Type B pancreatic cell (in vitro differentiated cells): ENCODE data around the gene SERPINI1. TPM values are rescaled to one million over a fixed set of nuclear protein-coding genes. Genes with fewer than 3 reads are reported as not detected.
A peak's percentile ranks its signal among the peaks of the same experiment; 100 is the strongest.

Experiments
- DNase-seq: peaks from one replicate; pipeline ENCODE4 v3.0.0; 2021; ENCODE audit warnings: mixed read lengths; ENCODE audit not compliant: unreplicated experiment; ENCODE audit errors: extremely low spot score
- H3K27ac Mint-ChIP-seq: 2 replicates; pipeline ENCODE4 v1.8.0; 2021; ENCODE audit warnings: mild to moderate bottlenecking, mixed read lengths
- H3K27me3 Mint-ChIP-seq: 2 replicates; pipeline ENCODE4 v1.8.0; 2021; ENCODE audit warnings: mixed read lengths
- H3K36me3 Mint-ChIP-seq: 2 replicates; pipeline ENCODE4 v1.8.0; 2021; ENCODE audit warnings: mixed read lengths
- H3K4me1 Mint-ChIP-seq: one replicate; pipeline ENCODE4 v1.8.0; 2021; ENCODE audit warnings: mixed read lengths; ENCODE audit not compliant: unreplicated experiment
- H3K4me3 Mint-ChIP-seq: 2 replicates; pipeline ENCODE4 v1.8.0; 2021; ENCODE audit warnings: mild to moderate bottlenecking, mixed read lengths
- H3K9me3 Mint-ChIP-seq: 2 replicates; pipeline ENCODE4 v1.8.0; 2021; ENCODE audit warnings: mixed read lengths
- total RNA-seq: library from RNA; stranded (reverse); gene quantifications from 2 replicates; pipeline ENCODE4 v1.2.1, GENCODE V29; 2021; ENCODE audit warnings: low replicate concordance
- TF ChIP-seq, protein P1 (sequence below): fragments of 200-600 bp; sonication (generic); conservative IDR thresholded peaks from 2 replicates; pipeline ENCODE4 v1.5.0; 2021; ENCODE audit warnings: antibody characterized with exemption, mild to moderate bottlenecking

Gene SERPINI1
- total RNA-seq, 1 donor from 2014 or later: 27.2 TPM

DNA sequence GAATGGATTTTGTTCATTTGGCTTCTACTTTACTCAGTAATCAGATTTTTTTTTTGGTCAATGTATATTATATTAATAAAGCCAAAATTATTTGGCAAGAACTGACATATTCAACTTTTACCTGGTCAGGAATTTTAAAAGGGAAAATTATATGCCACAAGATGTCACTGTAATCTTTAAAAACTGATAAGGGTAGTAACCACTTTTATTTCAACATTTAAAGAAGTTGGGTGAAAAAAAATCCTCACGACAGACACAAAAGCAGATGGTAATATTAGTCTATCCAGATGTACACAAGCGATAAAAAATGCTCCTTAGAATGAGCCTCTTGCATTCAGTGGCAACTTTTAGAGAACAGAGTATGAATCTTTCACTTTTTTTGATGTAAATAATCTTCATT lies 101.9 kb downstream of the SERPINI1 start:
- Mint-ChIP-seq H3K36me3 (no peaks in the 10 kb centered on the region), H3K9me3 (no peaks in the 10 kb centered on the region), H3K27ac (no peak overlapping the region), H3K27me3 (no peaks in the 10 kb centered on the region), H3K4me1 (no peaks in the 10 kb centered on the region), H3K4me3 (no peak overlapping the region)
- TF ChIP-seq, protein P1, sequence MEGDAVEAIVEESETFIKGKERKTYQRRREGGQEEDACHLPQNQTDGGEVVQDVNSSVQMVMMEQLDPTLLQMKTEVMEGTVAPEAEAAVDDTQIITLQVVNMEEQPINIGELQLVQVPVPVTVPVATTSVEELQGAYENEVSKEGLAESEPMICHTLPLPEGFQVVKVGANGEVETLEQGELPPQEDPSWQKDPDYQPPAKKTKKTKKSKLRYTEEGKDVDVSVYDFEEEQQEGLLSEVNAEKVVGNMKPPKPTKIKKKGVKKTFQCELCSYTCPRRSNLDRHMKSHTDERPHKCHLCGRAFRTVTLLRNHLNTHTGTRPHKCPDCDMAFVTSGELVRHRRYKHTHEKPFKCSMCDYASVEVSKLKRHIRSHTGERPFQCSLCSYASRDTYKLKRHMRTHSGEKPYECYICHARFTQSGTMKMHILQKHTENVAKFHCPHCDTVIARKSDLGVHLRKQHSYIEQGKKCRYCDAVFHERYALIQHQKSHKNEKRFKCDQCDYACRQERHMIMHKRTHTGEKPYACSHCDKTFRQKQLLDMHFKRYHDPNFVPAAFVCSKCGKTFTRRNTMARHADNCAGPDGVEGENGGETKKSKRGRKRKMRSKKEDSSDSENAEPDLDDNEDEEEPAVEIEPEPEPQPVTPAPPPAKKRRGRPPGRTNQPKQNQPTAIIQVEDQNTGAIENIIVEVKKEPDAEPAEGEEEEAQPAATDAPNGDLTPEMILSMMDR: peak; percentile 17
- no peak for DNase-seq

DNA sequence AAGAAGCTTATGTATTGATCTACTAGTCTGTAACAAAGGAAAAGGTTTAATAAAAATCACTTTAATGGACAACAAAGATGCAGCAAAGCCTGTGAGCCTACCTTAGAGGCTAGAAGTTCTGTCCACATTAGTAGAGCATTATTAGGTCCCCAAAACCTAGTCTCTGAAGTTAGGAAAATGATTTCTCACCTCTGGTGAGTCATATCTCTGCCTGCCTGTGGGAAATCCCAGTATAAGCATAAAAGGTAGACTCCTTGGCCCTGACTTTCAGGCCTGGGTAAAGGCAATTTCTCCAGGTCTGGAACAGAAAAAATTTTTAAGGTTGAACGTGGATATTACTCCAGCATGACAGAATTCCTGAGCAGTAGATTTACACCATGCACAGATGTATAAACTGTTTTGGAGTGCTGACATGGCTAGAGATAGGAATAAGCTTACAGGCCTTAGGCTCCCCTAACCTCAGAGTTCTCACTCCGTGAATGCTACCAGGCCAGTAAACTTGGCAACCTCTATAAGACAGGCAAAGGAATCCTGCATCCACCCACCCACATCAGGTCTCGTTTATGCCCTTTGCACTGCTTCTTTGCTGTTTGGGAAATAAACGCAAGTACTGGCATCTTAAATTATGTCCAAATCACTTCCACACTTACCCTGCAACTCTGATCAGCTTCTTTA lies 104.1 kb downstream of the SERPINI1 start:
- H3K27me3 Mint-ChIP-seq: no peaks in the 10 kb centered on the region
- H3K4me1 Mint-ChIP-seq: no peaks in the 10 kb centered on the region
- H3K36me3 Mint-ChIP-seq: no peaks in the 10 kb centered on the region
- TF ChIP-seq, protein P1: no peak
- H3K9me3 Mint-ChIP-seq: no peaks in the 10 kb centered on the region
- no peak for DNase-seq
- H3K4me3 Mint-ChIP-seq: no peak overlapping the region
- no peak overlapping the region for H3K27ac Mint-ChIP-seq

DNA sequence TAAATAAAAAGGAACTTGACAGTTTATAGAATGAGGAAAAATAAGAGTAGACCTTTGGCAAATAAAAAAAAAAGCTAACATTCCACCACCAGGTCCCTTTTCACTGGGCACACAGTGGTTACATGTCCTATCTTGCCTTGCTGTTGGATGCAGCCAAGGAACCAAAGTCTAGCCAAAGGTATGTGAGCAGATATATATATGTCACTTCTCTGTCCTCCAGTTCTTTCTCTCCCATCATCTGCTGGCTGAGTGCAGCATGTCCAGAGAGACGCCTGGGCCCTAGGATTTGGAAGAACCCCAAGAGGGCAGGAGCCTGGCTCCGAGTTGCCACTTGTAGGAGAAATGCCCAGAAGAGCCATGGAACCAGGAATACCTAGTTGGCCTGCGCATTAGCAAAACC lies 104.7 kb downstream of the SERPINI1 start:
- DNase-seq: no peak
- TF ChIP-seq, protein P1: no peak
- Mint-ChIP-seq H3K9me3 (no peaks in the 10 kb centered on the region), H3K36me3 (no peaks in the 10 kb centered on the region), H3K27me3 (no peaks in the 10 kb centered on the region), H3K27ac (no peak overlapping the region), H3K4me3 (no peak overlapping the region), H3K4me1 (no peaks in the 10 kb centered on the region)

DNA sequence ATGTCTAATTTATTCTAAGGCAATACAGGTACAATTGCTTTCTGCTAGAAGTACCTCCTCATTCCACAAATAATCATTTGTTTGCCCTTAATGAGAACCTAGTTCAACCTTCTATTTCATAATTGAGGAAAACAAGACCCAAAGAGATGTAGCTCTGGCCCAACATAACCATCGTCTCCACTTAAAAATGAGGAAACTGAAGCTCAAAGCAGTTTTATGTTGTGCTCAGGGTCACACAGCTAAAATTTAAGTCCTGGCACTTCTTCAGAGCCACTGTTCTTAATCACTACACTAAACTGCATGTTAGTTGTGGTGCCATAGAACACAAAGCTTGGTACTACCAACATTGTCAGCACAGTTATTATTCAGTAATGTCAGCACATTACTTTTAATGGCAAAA lies 108.0 kb downstream of the SERPINI1 start:
- no peaks in the 10 kb centered on the region for H3K4me1 Mint-ChIP-seq
- H3K36me3 Mint-ChIP-seq: no peaks in the 10 kb centered on the region
- H3K27ac Mint-ChIP-seq: no peak overlapping the region
- H3K9me3 Mint-ChIP-seq: no peaks in the 10 kb centered on the region
- TF ChIP-seq, protein P1: no peak
- H3K4me3 Mint-ChIP-seq: no peak overlapping the region
- DNase-seq: no peak
- no peaks in the 10 kb centered on the region for H3K27me3 Mint-ChIP-seq

DNA sequence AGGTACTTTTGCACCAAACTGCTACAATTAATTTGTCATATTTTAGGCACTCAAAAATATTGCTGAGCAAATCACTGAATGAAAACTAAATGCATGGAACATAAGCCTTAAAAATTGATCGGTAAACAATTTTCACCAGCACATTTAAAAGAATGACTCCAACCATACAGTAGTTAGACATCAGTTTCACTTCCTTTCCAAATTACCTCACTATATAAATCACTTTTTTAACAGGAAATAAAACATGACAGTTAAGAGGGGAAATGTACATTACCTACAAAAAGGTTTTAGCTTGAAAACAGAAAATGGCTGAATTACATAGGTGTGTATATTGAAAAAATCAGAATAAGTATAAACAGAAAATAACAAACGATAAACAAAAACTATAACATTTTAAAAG lies 108.4 kb downstream of the SERPINI1 start:
- Mint-ChIP-seq H3K4me3 (no peak overlapping the region), H3K27me3 (no peaks in the 10 kb centered on the region), H3K4me1 (no peaks in the 10 kb centered on the region)

More for the DNA sequence above, 108.4 kb downstream of the SERPINI1 start:
- TF ChIP-seq, protein P1: no peak
- no peaks in the 10 kb centered on the region for H3K36me3 Mint-ChIP-seq
- no peak for DNase-seq
- no peak overlapping the region for H3K27ac Mint-ChIP-seq
- no peaks in the 10 kb centered on the region for H3K9me3 Mint-ChIP-seq
